HAP-1 (cell line): Measurements from ENCODE around the gene SCN8A.
"Not testable (repeated sequence)": the region's sequence is repeated elsewhere in the genome, so short reads cannot be mapped to it uniquely, and the experiment has no call there.

Experiments
- DNase-seq, 2 experiments: peaks; one replicate each; pipeline ENCODE4 v3.0.0-alpha.2; 2016 to 2020; ENCODE audit warnings: low spot score in 2 of 2
- H3K27me3 ChIP-seq: fragments of 250-450 bp; sonication (Bioruptor Pico); 2 replicates; pipeline ENCODE4 v1.5.1; 2020; ENCODE audit warnings: low read depth, mild to moderate bottlenecking, moderate library complexity
- H3K36me3 ChIP-seq: fragments of 250-450 bp; sonication (Bioruptor Pico); replicated peaks from 2 replicates; pipeline ENCODE4 v1.5.1; 2020; ENCODE audit warnings: mild to moderate bottlenecking
- H3K4me1 ChIP-seq: fragments of 250-450 bp; sonication (Bioruptor Pico); 2 replicates; pipeline ENCODE4 v1.5.1; 2020; ENCODE audit warnings: mild to moderate bottlenecking
- H3K4me3 ChIP-seq: fragments of 250-450 bp; sonication (Bioruptor Pico); 2 replicates; pipeline ENCODE4 v1.5.1; 2020; ENCODE audit warnings: mild to moderate bottlenecking, moderate library complexity
- H3K9me3 ChIP-seq: fragments of 250-450 bp; sonication (Bioruptor Pico); 2 replicates; pipeline ENCODE4 v1.5.1; 2020; ENCODE audit warnings: mild to moderate bottlenecking, moderate library complexity
- in situ Hi-C: fragments of 300-500 bp; cut with MboI; formaldehyde crosslinking; loops from 3 replicates; pipeline ENCODE4 v1.14.3; 2020; ENCODE audit warnings: low sequenced_read_pairs, inconsistent platforms, mixed read lengths

SCN8A gene

GRCh38 chr12:51823875-51824565 is 233.0 kb downstream of the SCN8A start:
- DNase-seq: peak; percentile 55 to 75
- Histone ChIP-seq H3K9me3 (no peaks in the 10 kb centered on the region), H3K27me3 (no peaks in the 10 kb centered on the region), H3K4me1 (no peaks in the 10 kb centered on the region; the same call in none of the 2 replicates), H3K36me3 (no peaks in the 10 kb centered on the region), H3K4me3 (no peak overlapping the region)
- in situ Hi-C loops: loop anchor here (10.0 kb wide), 1 partner anchor 399 kb away; the partner anchor contains the start of gene SLC4A8

GRCh38 chr12:51825216-51825615 is 234.2 kb downstream of the SCN8A start:
- Histone ChIP-seq H3K27me3 (no peaks in the 10 kb centered on the region), H3K36me3 (no peaks in the 10 kb centered on the region), H3K4me3 (no peak overlapping the region), H3K9me3 (no peaks in the 10 kb centered on the region), H3K4me1 (no peaks in the 10 kb centered on the region; the same call in none of the 2 replicates)
- in situ Hi-C loops: loop anchor here (10.0 kb wide), 1 partner anchor 400 kb away; the partner anchor contains the start of gene SLC4A8
- DNase-seq: no peak

DNA sequence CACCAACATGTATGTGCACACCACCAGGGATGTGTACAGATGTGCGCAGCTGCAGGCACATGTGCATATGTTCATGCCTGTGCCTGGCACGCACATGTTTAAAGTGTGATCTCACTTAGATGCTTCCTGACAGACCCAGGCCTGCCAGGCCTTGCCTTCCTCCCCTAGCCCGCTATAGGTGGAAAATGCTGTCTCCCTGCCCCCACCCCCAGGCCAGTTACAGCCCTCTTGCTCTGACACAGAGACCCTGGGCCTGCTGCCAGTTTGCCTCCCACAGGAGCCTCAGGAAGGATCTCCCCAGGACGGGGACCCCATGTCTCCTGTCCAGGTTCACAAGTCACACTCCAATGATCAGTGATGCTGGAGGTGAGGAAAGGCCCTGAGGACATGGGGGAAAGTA is 235.8 kb downstream of the SCN8A start:
- no peaks in the 10 kb centered on the region; the same call in none of the 2 replicates for H3K4me1 ChIP-seq
- H3K9me3 ChIP-seq: no peaks in the 10 kb centered on the region
- DNase-seq: no peak
- H3K27me3 ChIP-seq: peaks cover 9% of the 10 kb centered on the region
- H3K4me3 ChIP-seq: no peak overlapping the region
- in situ Hi-C loops: loop anchor here (10.0 kb wide), 1 partner anchor 402 kb away; the partner anchor contains the start of gene SLC4A8
- no peaks in the 10 kb centered on the region for H3K36me3 ChIP-seq

- in situ Hi-C loops: loop anchor here (10.0 kb wide), 1 partner anchor 403 kb away; the partner anchor contains the start of gene SLC4A8
- no peak overlapping the region for H3K4me3 ChIP-seq
- H3K4me1 ChIP-seq: no peaks in the 10 kb centered on the region
- no peak for DNase-seq
- no peaks in the 10 kb centered on the region for H3K9me3 ChIP-seq
- H3K27me3 ChIP-seq: peaks cover 22% of the 10 kb centered on the region
- no peaks in the 10 kb centered on the region for H3K36me3 ChIP-seq
Observed at GRCh38 chr12:51827925-51828818, 237.1 kb downstream of the SCN8A start.

DNA sequence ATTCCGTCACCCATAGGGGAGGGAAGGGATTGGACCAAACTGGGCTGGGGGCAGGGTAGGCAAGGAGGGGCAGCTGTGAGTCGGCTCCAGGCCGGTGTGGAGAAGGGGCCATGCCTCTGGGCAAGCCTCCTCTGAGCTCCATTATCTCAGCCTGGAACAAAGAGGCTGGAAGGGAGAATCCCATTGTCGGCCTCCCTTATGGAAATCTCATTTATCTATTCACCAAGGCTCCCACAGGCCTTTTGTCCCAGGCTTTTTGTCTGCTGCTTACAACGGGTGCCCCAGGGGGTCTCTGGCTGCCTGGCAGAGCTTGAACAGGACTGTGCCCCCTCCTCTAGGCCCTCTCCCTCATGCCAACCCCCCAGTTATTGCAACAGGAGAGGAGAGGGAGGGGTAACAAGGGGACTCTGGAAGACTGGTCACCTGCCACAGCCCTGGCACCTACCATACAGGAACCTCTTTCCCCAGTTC is 238.0 kb downstream of the SCN8A start:
- H3K4me1 ChIP-seq: no peaks in the 10 kb centered on the region
- peak in 1 of 2 experiments; percentile 46 for DNase-seq
- H3K27me3 ChIP-seq: peaks cover 26% of the 10 kb centered on the region
- in situ Hi-C loops: loop anchor here (10.0 kb wide), 1 partner anchor 404 kb away; the partner anchor contains the start of gene SLC4A8
- no peak overlapping the region for H3K4me3 ChIP-seq
- no peaks in the 10 kb centered on the region for H3K36me3 ChIP-seq
- no peaks in the 10 kb centered on the region for H3K9me3 ChIP-seq

DNA sequence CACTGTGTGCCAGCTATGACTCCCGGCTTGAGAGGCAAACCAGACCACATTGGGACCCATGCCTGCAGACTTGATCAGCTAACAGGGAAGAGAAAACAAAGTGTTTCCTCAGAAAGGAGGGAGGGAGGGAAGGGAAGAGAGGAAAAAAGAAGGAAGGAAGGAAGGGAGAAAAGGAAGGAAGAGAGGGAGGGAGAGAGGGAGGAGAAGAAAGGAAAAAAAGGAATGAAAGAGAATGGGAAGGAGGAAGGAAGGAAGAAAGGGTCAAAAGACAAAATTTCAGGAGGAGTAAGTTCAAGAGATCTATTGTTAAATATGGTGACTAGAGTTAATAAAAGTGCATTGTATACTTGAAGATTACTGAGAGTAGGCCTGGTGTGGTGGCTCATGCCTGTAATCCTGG is 238.6 kb downstream of the SCN8A start:
- Histone ChIP-seq H3K4me3 (no peak overlapping the region), H3K36me3 (no peaks in the 10 kb centered on the region), H3K4me1 (no peaks in the 10 kb centered on the region), H3K9me3 (no peaks in the 10 kb centered on the region), H3K27me3 (peaks cover 26% of the 10 kb centered on the region)
- in situ Hi-C loops: loop anchor here (10.0 kb wide), 1 partner anchor 405 kb away; the partner anchor contains the start of gene SLC4A8
- DNase-seq: no peak

GRCh38 chr12:51831817-51832216 is 240.8 kb downstream of the SCN8A start:
- H3K27me3 ChIP-seq: peaks cover 26% of the 10 kb centered on the region
- DNase-seq, in situ Hi-C loops, H3K9me3 ChIP-seq, H3K4me3 ChIP-seq, H3K36me3 ChIP-seq, H3K4me1 ChIP-seq: not testable (repeated sequence)

DNA sequence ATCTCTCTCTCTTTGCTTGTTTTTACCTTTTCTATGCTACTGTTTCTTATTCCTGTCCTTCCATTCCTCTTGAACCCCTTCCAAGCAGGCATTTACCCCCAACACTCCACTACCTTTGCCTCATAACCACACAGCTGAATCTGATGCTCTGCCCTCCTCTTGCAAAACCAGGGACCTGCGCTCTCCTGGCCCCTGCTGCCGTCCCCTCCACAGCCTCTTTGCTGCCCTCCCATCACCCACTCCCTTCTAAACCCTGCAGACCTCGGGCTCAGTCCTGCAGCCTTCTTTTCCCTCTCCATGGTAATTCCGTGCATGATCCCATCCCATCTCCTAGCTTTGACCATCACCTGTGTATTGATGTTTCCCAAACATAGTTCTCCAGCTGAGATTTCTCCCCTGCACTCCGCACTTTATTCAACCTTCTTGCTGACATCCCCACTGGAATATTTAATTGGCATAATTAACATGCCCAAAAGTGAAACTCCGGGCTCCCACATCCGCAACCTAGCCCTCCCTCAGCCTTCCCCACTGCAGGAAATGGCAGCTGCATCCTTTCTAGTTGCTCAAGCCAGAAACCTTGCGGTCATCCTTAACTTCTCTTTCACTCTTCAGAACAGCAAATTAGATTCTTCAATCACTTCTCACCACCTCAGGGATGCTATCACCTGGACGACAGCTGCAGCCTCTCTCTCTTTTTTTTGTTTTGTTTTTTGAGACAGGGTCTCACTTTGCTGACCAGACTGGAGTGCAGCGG is 241.5 kb downstream of the SCN8A start:
- in situ Hi-C loops: no loop called here
- Histone ChIP-seq H3K4me3 (no peak overlapping the region), H3K36me3 (no peaks in the 10 kb centered on the region), H3K4me1 (no peaks in the 10 kb centered on the region), H3K9me3 (no peaks in the 10 kb centered on the region), H3K27me3 (peaks cover 26% of the 10 kb centered on the region)
- no peak for DNase-seq

DNA sequence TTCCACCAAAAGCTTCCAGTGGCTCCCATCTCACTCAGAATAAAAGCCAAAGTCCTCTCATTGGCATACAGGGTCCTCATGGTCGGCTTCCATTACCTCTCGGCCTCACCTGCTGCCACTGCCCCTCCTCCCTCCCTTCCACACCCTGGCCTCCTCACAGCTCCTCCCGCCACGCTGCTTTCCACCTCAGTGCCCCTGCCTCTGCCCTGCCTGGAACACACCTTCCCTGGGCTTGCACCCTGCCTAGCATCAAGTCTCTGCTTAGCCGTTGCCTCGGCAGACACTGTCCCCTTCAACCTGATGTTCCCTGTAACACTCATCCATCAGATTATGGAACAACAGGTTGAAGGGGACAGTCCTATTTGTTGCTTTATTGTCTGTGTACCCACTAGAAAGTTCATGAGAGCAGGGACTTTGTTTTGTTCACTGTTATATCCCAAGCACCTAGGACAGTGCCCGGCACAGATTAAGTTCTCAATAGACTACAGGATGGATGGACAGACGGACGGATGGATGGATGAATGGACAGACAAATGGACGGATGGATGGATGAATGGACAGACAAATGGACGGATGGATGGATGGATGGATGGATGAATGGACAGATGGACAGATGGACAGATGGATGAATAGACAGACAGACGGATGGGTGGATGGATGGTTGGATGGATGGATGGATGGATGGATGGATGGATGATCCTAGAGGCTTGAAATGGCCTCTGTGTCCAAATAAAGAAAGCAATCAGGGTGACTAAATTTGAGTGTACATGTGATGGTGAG is 242.6 kb downstream of the SCN8A start:
- no peak overlapping the region for H3K4me3 ChIP-seq
- in situ Hi-C loops: no loop called here
- peaks cover 26% of the 10 kb centered on the region for H3K27me3 ChIP-seq
- no peaks in the 10 kb centered on the region for H3K9me3 ChIP-seq
- H3K36me3 ChIP-seq: no peaks in the 10 kb centered on the region
- no peaks in the 10 kb centered on the region for H3K4me1 ChIP-seq
- DNase-seq: no peak

- no peak overlapping the region for H3K4me3 ChIP-seq
- in situ Hi-C loops: no loop called here
- H3K27me3 ChIP-seq: peaks cover 26% of the 10 kb centered on the region
- no peak for DNase-seq
- no peaks in the 10 kb centered on the region for H3K9me3 ChIP-seq
- H3K4me1 ChIP-seq: no peaks in the 10 kb centered on the region
- no peaks in the 10 kb centered on the region for H3K36me3 ChIP-seq
Observed at GRCh38 chr12:51834411-51834810, 243.4 kb downstream of the SCN8A start.

- in situ Hi-C loops: no loop called here
- DNase-seq: peak in 1 of 2 experiments; percentile 39
- Histone ChIP-seq H3K9me3 (no peaks in the 10 kb centered on the region), H3K4me3 (no peak overlapping the region), H3K27me3 (peaks cover 23% of the 10 kb centered on the region), H3K4me1 (no peaks in the 10 kb centered on the region), H3K36me3 (no peaks in the 10 kb centered on the region)
Observed at GRCh38 chr12:51836041-51836826, 245.2 kb downstream of the SCN8A start.

GRCh38 chr12:51836827-51837173 is 245.8 kb downstream of the SCN8A start:
- DNase-seq: no peak
- no peaks in the 10 kb centered on the region for H3K4me1 ChIP-seq
- peaks cover 18% of the 10 kb centered on the region for H3K27me3 ChIP-seq
- no peaks in the 10 kb centered on the region for H3K9me3 ChIP-seq
- H3K36me3 ChIP-seq: no peaks in the 10 kb centered on the region
- in situ Hi-C loops: no loop called here
- no peak overlapping the region for H3K4me3 ChIP-seq
